Endodermal cell (in vitro differentiated cells): Measurements from ENCODE around the gene ADRA2B. TPM values are rescaled to one million over a fixed set of nuclear protein-coding genes. Genes with fewer than 3 reads are reported as not detected.
A peak's percentile ranks its signal among the peaks of the same experiment; 100 is the strongest.

Source experiments
- DNase-seq: peaks from one replicate; pipeline ENCODE4 v3.0.0-alpha.2; 2017
- H3K27ac ChIP-seq: 2 replicates; pipeline ENCODE4 v1.5.1; 2013; ENCODE audit warnings: mild to moderate bottlenecking, low read depth, low read length, moderate library complexity
- H3K27me3 ChIP-seq: 2 replicates; pipeline ENCODE4 v1.6.1; 2013; ENCODE audit warnings: mild to moderate bottlenecking, low read length, moderate library complexity; ENCODE audit not compliant: insufficient read depth, control insufficient read depth, poor library complexity, severe bottlenecking
- H3K36me3 ChIP-seq: 2 replicates; pipeline ENCODE4 v1.7.0; 2013; ENCODE audit warnings: mild to moderate bottlenecking, low read length, moderate library complexity; ENCODE audit not compliant: control insufficient read depth, insufficient read depth
- H3K4me1 ChIP-seq: one replicate; pipeline ENCODE4 v1.7.0; 2013; ENCODE audit warnings: low read length; ENCODE audit not compliant: control insufficient read depth, insufficient read depth
- H3K4me3 ChIP-seq: 2 replicates; pipeline ENCODE4 v1.5.1; 2013; ENCODE audit warnings: mild to moderate bottlenecking, low read length, moderate library complexity
- H3K9ac ChIP-seq: 2 replicates; pipeline ENCODE4 v1.6.1; 2013; ENCODE audit warnings: mild to moderate bottlenecking, low read length, moderate library complexity; ENCODE audit not compliant: poor library complexity, severe bottlenecking; ENCODE audit errors: extremely low read depth
- H3K9me3 ChIP-seq: 2 replicates; pipeline ENCODE4 v1.6.1; 2013; ENCODE audit warnings: mild to moderate bottlenecking, low read length, moderate library complexity; ENCODE audit not compliant: control insufficient read depth
- H3K27ac Mint-ChIP-seq: 2 replicates; pipeline ENCODE4 v1.8.0; 2020; ENCODE audit warnings: mixed read lengths
- H3K27me3 Mint-ChIP-seq: 2 replicates; pipeline ENCODE4 v1.8.0; 2021; ENCODE audit warnings: mild to moderate bottlenecking, mixed read lengths; ENCODE audit not compliant: insufficient read depth
- H3K36me3 Mint-ChIP-seq: 2 replicates; pipeline ENCODE4 v1.8.0; 2020; ENCODE audit warnings: low read depth, mixed read lengths
- H3K4me1 Mint-ChIP-seq: 2 replicates; pipeline ENCODE4 v1.8.0; 2020; ENCODE audit warnings: mixed read lengths
- H3K4me3 Mint-ChIP-seq: 2 replicates; pipeline ENCODE4 v1.8.0; 2020; ENCODE audit warnings: mild to moderate bottlenecking, moderate library complexity, mixed read lengths
- H3K9me3 Mint-ChIP-seq: 2 replicates; pipeline ENCODE4 v1.8.0; 2020; ENCODE audit warnings: mild to moderate bottlenecking, mixed read lengths
- CTCF ChIP-seq: fragments of 200-600 bp; sonication (generic); conservative IDR thresholded peaks from 2 replicates; pipeline ENCODE4 v1.5.0; 2021; ENCODE audit warnings: antibody characterized with exemption, mild to moderate bottlenecking
- WGBS, 2 experiments: methylation state at CpG; one replicate each; pipeline versions ENCODE4 v1.1.5 to v1.1.7; 2013; ENCODE audit warnings: missing lambda C conversion rate in 2 of 2, mixed read lengths in 1 of 2; ENCODE audit not compliant: insufficient coverage in 1 of 2, insufficient read length in 1 of 2; 5-methylcytosine and 5-hydroxymethylcytosine counted together
- total RNA-seq, 2 donors: library from RNA; stranded (reverse); fragmentation: NEBNext Ultra II Directional in 1 of 2; extraction: Animal tissue kit (Norgen Biotek cat#: 25700) in 1 of 2; gene quantifications; 2 replicates in 1 of 2; 3 replicates in 1 of 2; pipeline ENCODE4 v1.2.1, GENCODE V29; 2021

The ADRA2B gene
- total RNA-seq, 2 donors from 2014 or later, result 2.4 to 3.8 TPM

GRCh38 chr2:96145848-96146152 lies 29.4 kb upstream of the ADRA2B start:
- WGBS, 2 experiments, result 67 to 85% methylated on average over 2 to 3 of the region's 3 CpGs
- H3K36me3 ChIP-seq, result no peaks in the 10 kb centered on the region
- Mint-ChIP-seq H3K27me3 (peaks cover 27% of the 10 kb centered on the region), H3K36me3 (no peaks in the 10 kb centered on the region), H3K27ac (no peak overlapping the region), H3K4me1 (peaks cover 10% of the 10 kb centered on the region), H3K4me3 (peak overlapping the region; percentile 61), H3K9me3 (no peaks in the 10 kb centered on the region)
- peak; percentile 62 for DNase-seq
- H3K9ac ChIP-seq, result no peak overlapping the region
- H3K4me1 ChIP-seq, result no peaks in the 10 kb centered on the region
- H3K27me3 ChIP-seq, result peaks cover 30% of the 10 kb centered on the region
- TF ChIP-seq CTCF, result no peak
- no peak overlapping the region for H3K27ac ChIP-seq
- H3K4me3 ChIP-seq, result no peak overlapping the region
- H3K9me3 ChIP-seq, result no peaks in the 10 kb centered on the region

- H3K27ac Mint-ChIP-seq, result peak within 1 kb of the TSS; percentile 35
These were observed 28.9 kb upstream of the ADRA2B start, which contains the start of gene DUSP2 for GRCh38 chr2:96145036-96145847. DUSP2 (minus strand) TSS chr2:96145440; CDS start chr2:96145354, 86 bp downstream.

GRCh38 chr2:96144481-96145035 lies 28.2 kb upstream of the ADRA2B start:
- Histone ChIP-seq H3K9ac (no peak overlapping the region), H3K27me3 (peaks cover 30% of the 10 kb centered on the region), H3K27ac (no peak overlapping the region), H3K36me3 (no peaks in the 10 kb centered on the region), H3K4me3 (no peak overlapping the region), H3K9me3 (no peaks in the 10 kb centered on the region), H3K4me1 (no peaks in the 10 kb centered on the region)
- Mint-ChIP-seq H3K4me3 (peak overlapping the region; percentile 61), H3K27me3 (peaks cover 27% of the 10 kb centered on the region), H3K4me1 (peaks cover 10% of the 10 kb centered on the region), H3K9me3 (no peaks in the 10 kb centered on the region), H3K27ac (peak overlapping the region; percentile 35), H3K36me3 (no peaks in the 10 kb centered on the region)
- WGBS, 2 experiments, result 20 to 34% methylated on average over 8 to 32 of the region's 35 CpGs
- TF ChIP-seq CTCF, result no peak
- DNase-seq, result peak; percentile 80

More at GRCh38 chr2:96145036-96145847, 28.9 kb upstream of the ADRA2B start, which contains the start of gene DUSP2:
- Histone ChIP-seq H3K9me3 (no peaks in the 10 kb centered on the region), H3K9ac (no peak within 1 kb of the TSS), H3K4me1 (no peaks in the 10 kb centered on the region), H3K36me3 (no peaks in the 10 kb centered on the region), H3K27ac (no peak within 1 kb of the TSS), H3K27me3 (peaks cover 30% of the 10 kb centered on the region), H3K4me3 (no peak within 1 kb of the TSS)
- Mint-ChIP-seq H3K27me3 (peaks cover 27% of the 10 kb centered on the region), H3K4me3 (peak within 1 kb of the TSS; percentile 61), H3K9me3 (no peaks in the 10 kb centered on the region), H3K36me3 (no peaks in the 10 kb centered on the region), H3K4me1 (peaks cover 10% of the 10 kb centered on the region)
- 9 to 15% methylated on average over 31 to 94 of the region's 94 CpGs for WGBS, 2 experiments
- DNase-seq, result peak; percentile 84
- TF ChIP-seq CTCF, result peak; percentile 15
